ENCODE results near the gene SND1.

Gene SND1

GRCh38 chr7:128110641-128111364 lies 458.8 kb downstream of the SND1 start:
- no peak for DNase-seq

DNA sequence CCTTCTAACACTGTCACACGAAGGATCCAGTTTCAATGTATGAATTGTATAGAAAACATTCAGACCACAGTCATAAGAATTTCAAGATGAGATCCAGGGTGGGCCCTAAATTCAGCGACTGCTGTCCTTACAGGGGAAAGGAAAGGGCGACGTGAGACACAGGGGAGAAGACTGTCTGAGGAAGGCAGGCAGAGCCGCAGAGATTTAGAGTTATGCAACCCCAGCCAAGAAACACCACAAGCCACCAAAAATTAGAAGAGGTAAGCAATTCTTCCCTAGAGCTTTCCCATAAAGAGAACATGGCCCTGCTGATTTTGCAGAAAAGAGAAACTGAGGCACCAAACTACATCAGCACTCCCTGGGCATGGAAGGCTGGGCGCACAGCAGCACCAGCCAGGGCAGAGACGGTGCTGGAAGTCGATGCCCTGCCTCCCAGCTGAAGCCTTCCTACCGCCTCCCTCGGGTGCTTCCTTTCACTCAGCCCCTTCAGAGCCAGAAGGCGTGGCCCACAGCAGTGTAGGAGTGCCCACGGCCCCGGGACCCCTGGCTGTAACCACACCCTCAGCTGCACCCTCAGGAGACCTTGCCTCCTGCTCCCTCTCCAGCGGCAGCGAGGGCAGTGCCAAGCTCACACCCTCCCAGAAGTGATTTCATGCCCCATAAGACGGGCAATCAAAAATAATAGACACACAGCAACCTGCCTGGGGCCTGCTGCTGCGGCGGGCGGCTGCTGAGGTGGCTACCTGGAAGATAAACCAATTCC lies 460.2 kb downstream of the SND1 start:
- DNase-seq: peak; percentile 59

DNA sequence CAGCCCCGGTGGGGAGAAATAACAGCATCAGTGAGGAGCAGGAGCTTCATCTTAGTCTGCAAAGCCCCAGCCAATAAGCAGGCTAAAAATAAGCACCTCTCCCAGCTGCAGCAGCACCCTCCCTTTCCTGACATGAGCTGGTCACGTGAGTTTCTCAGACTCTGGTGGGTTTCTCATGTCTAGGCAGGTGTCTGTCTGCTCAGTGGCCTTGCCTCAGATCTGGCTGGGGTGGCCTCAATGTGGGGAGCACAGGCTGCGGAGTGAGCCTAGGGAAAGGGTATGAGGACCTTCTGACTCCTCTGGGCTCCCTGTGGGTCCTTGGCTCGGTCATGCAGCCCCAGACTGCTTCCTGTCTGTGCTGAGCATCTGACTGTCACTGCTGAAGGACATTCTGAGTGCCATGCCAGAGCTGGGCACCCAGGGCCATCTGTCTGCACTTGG lies 460.8 kb downstream of the SND1 start:
- DNase-seq: no peak

GRCh38 chr7:128113839-128114238 lies 461.8 kb downstream of the SND1 start:
- no peak for DNase-seq

DNA sequence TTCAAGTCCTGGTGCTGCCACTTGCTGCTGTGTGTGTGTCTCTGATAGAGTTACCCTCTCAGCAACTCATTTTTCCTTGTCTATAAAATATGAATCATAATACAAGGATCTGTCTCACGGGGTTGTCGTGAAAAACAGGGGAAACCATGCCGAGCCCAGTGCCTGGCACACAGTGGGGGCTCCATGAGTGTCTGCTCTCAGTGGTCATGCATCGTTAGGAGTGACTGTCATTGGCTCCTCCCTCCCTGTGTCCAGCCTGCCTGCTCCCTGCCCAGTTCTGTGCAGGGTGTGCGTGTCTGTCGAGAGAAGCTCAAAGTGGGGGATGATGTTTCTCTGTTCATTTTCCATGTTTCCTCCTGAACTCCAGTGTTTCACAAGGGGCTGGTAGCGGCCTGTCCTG lies 462.8 kb downstream of the SND1 start:
- peak; percentile 9 for DNase-seq

DNA sequence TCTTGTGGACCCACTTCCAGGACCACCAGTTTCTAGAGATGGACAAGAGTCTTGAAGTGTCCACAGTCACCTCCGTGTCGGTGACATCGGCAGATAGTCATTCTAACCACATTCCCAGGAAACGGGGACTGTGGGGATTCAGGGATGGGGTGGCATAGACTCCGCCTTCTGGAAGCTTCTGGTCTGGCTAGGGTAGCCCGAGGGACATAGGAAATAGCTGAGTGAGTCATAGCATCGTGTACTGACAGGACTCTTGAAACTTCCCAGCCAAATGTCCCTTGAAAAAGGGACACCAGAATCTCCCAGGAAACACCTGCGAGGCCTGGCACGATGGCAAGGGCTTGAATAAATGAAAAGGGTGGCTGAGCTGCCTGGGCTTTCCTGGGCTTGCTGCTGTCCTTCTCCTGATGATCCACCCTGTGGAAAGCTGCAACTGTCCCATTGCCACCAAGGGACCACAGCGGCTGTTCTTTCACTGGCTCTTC lies 463.4 kb downstream of the SND1 start:
- no peak for DNase-seq

- no peak for DNase-seq
These were observed 464.1 kb downstream of the SND1 start for GRCh38 chr7:128115821-128116723.

- DNase-seq: no peak
These were observed 464.7 kb downstream of the SND1 start for GRCh38 chr7:128116740-128117139.

DNA sequence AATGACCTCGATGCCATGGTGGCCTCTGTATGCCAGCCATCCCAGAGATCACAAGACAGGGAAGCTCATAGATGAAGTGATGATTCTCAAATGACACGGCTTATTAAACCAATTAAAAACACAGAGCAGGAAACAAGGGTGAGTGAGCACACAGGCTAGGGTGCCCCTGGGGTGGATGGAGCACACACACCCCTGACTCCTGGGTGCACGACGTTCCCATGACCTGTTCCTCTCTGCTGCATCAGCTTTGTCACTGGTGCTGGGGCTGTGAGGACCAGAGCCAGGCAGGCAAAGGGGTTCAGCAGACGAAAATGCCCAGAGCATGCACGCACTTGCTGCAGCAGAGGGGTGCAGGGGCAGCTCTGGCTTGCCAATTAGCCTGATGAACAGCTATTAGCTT lies 465.7 kb downstream of the SND1 start:
- DNase-seq: no peak

DNA sequence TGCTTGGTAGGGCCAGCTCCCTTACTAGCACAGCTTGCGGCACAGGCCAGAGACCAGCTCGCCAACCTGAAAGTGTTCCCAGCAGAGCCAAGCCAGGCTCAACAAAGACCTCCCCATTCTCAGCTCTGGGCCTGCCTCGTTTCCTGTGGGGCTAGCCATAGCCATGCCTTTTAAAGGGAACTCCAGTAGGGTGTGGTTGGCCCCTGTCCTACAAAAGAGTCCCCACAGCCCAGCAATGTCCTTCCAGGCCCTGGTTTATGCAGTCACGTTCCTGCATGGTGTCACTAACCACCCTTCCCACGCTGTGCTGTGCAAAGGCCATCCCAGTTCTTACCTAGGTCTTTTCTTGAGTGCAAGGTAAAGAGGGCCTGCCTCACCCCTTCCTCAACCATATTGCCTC lies 467.0 kb downstream of the SND1 start:
- no peak for DNase-seq

DNA sequence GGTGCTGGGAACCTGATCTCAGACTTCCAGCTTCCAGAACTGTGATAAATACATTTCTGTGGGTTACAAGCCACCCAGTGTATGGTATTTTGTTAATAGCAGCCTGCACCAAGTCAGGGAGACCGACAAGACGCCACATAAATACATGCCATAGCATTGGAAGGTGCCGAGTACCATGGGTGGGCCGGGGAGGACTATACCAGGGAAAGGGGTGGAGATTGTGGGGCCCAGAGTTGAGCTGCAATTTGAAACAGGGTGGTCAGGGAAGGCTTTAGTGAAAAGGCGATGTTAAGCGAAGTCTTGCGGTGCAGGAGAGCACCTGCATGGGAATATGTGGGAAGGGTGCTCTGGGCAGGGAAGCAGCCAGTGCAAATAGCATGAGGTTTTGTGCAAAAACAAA lies 468.1 kb downstream of the SND1 start:
- no peak for DNase-seq

DNA sequence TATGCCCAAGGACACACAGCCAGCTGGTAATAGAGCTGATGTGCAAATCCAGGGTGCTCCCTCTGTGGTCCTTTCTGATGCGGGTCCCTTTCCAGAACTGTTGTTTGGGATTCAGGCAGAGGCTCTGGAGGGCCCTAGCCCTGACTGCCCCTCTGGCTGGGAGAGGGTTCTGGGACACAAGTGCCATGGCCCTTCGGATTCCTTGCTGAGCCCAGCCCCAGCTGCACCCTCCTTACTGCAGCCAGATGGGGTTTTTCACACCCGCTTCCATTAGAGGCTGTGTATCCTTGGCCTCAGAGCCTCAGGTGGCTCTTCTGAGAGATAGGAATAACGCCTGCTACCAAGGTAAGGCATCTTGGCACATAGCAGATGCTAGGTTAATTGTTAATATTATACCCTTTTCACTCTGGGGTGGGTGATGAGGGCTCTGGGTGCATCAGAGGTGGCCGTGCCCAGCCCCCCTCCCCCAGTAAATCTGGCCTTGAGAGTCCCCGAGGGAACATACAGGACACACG lies 469.0 kb downstream of the SND1 start:
- DNase-seq: no peak

DNA sequence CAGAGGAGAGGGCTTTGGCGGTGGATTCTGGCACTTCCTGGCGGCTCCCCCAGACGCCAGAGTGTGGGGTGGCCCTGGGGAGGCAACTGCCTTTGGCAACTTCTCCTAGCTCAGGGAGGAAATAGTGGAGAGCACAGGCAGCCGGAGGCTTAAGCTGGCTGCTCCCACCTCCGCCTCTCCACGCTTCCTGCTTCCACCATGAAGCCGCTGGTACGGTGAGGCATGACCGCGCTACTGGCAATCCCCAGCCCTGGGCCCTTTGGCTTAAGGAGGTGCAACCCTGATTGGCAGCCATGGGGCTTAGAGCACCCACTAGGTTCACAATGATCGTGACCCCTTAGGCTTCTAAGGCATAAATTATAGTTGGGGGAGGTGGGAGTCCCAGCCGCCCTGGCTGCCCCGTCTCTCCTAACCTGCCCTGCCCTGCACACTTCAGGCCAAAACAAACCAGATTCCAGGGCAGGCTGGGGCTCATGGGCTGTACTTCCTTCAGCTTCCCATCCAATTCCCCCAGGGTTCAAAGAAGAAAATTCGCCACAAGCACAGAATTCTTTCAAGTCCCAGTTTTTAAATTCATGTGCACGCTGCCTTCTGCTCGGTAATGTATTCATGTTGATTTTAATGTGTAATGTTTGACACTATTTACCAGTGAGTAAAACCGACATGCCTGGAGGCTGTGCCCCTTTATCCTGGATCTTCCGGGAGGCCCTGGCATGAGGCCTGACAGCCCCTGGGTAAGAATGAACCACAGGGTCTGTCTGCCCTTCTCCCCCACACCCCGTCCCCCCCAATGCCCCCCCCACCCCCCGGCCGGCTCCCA lies 469.9 kb downstream of the SND1 start:
- DNase-seq: no peak

- no peak for DNase-seq
These were observed 470.7 kb downstream of the SND1 start for GRCh38 chr7:128122576-128123290.

GRCh38 chr7:128123291-128124037 lies 471.5 kb downstream of the SND1 start:
- DNase-seq: no peak

GRCh38 chr7:128124786-128125185 lies 472.8 kb downstream of the SND1 start:
- no peak for DNase-seq

- DNase-seq: no peak
These were observed 473.8 kb downstream of the SND1 start for GRCh38 chr7:128125816-128126215.

DNA sequence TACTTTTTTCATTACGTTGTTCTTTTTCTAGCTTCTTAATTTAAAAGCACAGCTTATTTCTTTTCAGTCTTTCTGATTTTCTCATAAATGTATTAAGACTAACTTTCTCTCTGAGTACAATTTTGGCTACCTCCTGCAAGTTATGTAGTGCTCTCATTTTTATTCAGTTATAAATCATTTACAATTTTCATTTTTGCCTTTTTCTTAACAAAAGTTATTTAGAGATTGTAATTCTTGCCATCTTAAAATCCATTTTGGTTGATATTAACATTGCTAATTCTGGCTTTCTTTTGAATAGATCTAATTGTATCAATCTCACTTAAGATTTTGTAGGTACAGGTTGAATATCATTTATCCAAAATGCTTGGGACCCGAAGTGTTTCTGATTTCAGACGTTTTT lies 476.4 kb downstream of the SND1 start:
- no peak for DNase-seq

- no peak for DNase-seq
These were observed 477.4 kb downstream of the SND1 start for GRCh38 chr7:128129224-128129864.

GRCh38 chr7:128131115-128131514 lies 479.1 kb downstream of the SND1 start:
- no peak for DNase-seq
